Posterior vena cava (tissue), 2 donors: Measurements from ENCODE around the gene YAP1. TPM values are rescaled to one million over a fixed set of nuclear protein-coding genes. Genes with fewer than 3 reads are reported as not detected.

Source experiments
- DNase-seq: peaks from one replicate; pipeline ENCODE4 v3.0.0-alpha.2; 2020; ENCODE audit warnings: low spot score
- intact Hi-C, 2 donors: fragments of 100-400 bp; cut with DNase I; formaldehyde crosslinking; loops; one replicate each; pipeline versions ENCODE4 v1.14.1 to v1.14.2; 2022 to 2023
- long read RNA-seq, 2 donors: library from polyadenylated mRNA; unstranded; transcript quantifications; one replicate each; pipeline ENCODE4 v2.0.0, GENCODE V29; 2020 to 2021
- total RNA-seq, 2 donors: library from RNA; stranded (reverse); fragmentation: NEBNext Ultra II Directional; extraction: Animal tissue kit (Norgen Biotek cat#: 25700); gene quantifications; one replicate each; pipeline ENCODE4 v1.2.1, GENCODE V29; 2021
- donor health status: DM: yes; HTN: yes; CAD: no.
- donor health status: DM: yes; HTN: yes; CAD: no.

The YAP1 gene
- 100 to 1,000 TPM; 203 to 281 TPM for total RNA-seq
- long read RNA-seq, donor 1, full-length matches to known transcripts, result 5 of 36 reads
- long read RNA-seq, donor 1, partial matches to known transcripts, result 4 of 36 reads
- long read RNA-seq, donor 1, other reads (novel, unspliced or antisense), result 27 of 36 reads
- long read RNA-seq, donor 2, full-length matches to known transcripts, result 33 of 72 reads
- long read RNA-seq, donor 2, partial matches to known transcripts, result 13 of 72 reads
- long read RNA-seq, donor 2, other reads (novel, unspliced or antisense), result 26 of 72 reads

GRCh38 chr11:102109896-102110760 lies at the start of gene YAP1:
YAP1 (plus strand) TSS chr11:102110447; CDS start chr11:102110849, 402 bp downstream.
- intact Hi-C loops, result loop anchor here (5.0 to 10.0 kb wide), 3 partner anchors 65 to 165 kb away; no protein-coding TSS in a partner anchor
- DNase-seq, result peak; percentile 97

GRCh38 chr11:102061276-102061675 lies 49.0 kb upstream of the YAP1 start:
- DNase-seq, result no peak
- intact Hi-C loops, result no loop called here

GRCh38 chr11:102062106-102062505 lies 48.1 kb upstream of the YAP1 start:
- intact Hi-C loops, result no loop called here
- DNase-seq, result no peak

GRCh38 chr11:102064316-102064715 lies 45.9 kb upstream of the YAP1 start:
- intact Hi-C loops, result no loop called here
- DNase-seq, result no peak

- intact Hi-C loops, result no loop called here
- no peak for DNase-seq
These were observed 39.5 kb upstream of the YAP1 start for GRCh38 chr11:102070766-102071165.

- no peak for DNase-seq
- intact Hi-C loops, result no loop called here
These were observed 38.5 kb upstream of the YAP1 start for GRCh38 chr11:102071497-102072472.

GRCh38 chr11:102073253-102073652 lies 37.0 kb upstream of the YAP1 start:
- intact Hi-C loops, result no loop called here
- no peak for DNase-seq

- intact Hi-C loops, result no loop called here
These were observed 30.6 kb upstream of the YAP1 start for GRCh38 chr11:102079625-102080024.

GRCh38 chr11:102081313-102081712 lies 28.9 kb upstream of the YAP1 start:
- intact Hi-C loops, result no loop called here
- no peak for DNase-seq

More at GRCh38 chr11:102079625-102080024, 30.6 kb upstream of the YAP1 start:
- DNase-seq, result no peak

- intact Hi-C loops, result no loop called here
- DNase-seq, result no peak
These were observed 24.2 kb upstream of the YAP1 start for GRCh38 chr11:102085864-102086551.

- intact Hi-C loops, result no loop called here
- no peak for DNase-seq
These were observed 13.1 kb upstream of the YAP1 start for GRCh38 chr11:102097186-102097585.

GRCh38 chr11:102099755-102100154 lies 10.5 kb upstream of the YAP1 start:
- no peak for DNase-seq
- intact Hi-C loops, result no loop called here

GRCh38 chr11:102108734-102109440 lies 1.4 kb upstream of the YAP1 start:
- DNase-seq, result no peak
- intact Hi-C loops, result no loop called here

- intact Hi-C loops, result loop anchor here (5.0 to 10.0 kb wide), 3 partner anchors 64 to 164 kb away; no protein-coding TSS in a partner anchor
- DNase-seq, result no peak
These were observed 439 bp downstream of the YAP1 start for GRCh38 chr11:102110761-102111010.

- intact Hi-C loops, result loop anchor here (5.0 to 10.0 kb wide), 3 partner anchors 64 to 164 kb away; no protein-coding TSS in a partner anchor
These were observed 952 bp downstream of the YAP1 start for GRCh38 chr11:102111011-102111786.

GRCh38 chr11:102111787-102112508 lies 1.7 kb downstream of the YAP1 start:
- no peak for DNase-seq
- intact Hi-C loops, result loop anchor here (5.0 to 10.0 kb wide), 3 partner anchors 63 to 163 kb away; no protein-coding TSS in a partner anchor

More at GRCh38 chr11:102111011-102111786, 952 bp downstream of the YAP1 start:
- DNase-seq, result peak; percentile 90

- DNase-seq, result no peak
- intact Hi-C loops, result loop anchor here (5.0 to 10.0 kb wide), 3 partner anchors 62 to 162 kb away; no protein-coding TSS in a partner anchor
These were observed 2.2 kb downstream of the YAP1 start for GRCh38 chr11:102112509-102112821.
